ENCODE results near the gene ZNF43. TPM values are rescaled to one million over a fixed set of nuclear protein-coding genes. Genes with fewer than 3 reads are reported as not detected.

ZNF43 gene
- total RNA-seq, 2 donors from 2014 or later = 5.9 to 7.2 TPM

DNA sequence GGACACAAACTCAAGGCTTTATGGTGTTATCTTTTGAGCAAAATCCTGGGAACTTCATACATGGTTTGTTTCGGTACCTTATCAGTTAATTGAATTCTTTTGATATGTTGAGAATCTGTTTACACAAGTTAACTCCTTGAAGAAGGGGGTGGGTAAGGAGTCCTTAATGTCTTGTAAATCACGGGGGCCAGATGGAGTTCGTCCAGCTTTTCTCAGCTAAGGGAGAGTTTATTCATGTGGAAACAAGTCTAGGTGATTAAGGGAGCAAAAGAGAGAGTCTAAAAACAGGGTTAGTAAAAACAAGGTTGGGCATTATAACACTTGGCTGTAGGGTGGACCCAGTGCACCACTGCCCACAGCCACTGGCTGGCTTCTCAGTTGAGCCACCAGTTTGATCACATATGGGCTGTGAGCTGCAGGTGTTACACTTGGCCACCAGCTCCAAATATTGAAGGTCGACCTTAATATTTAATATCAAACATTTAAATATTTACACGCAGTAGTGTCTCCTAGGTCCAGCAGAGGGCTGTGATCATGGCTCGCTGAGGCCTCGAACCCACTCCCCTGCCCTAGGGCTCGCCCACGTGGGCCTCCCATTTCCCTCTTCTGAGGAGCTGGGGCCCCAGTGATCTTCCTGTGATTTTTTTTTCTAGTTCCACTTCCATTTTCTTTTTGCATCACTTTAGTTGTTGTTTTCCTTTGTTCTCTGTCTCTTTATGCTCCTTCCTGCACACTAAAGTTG lies 21.0 kb upstream of the ZNF43 start:
- Histone ChIP-seq H3K36me3 (no peaks in the 10 kb centered on the region), H3K9me3 (no peaks in the 10 kb centered on the region), H3K4me1 (peaks cover 0 to 5% of the 10 kb centered on the region in 2 donors), H3K4me3 (no peak overlapping the region), H3K27me3 (no peaks in the 10 kb centered on the region), H3K27ac (no peak overlapping the region)
- DNase-seq (ENCODE audit: low spot score) = no peak
- TF ChIP-seq, protein P1, sequence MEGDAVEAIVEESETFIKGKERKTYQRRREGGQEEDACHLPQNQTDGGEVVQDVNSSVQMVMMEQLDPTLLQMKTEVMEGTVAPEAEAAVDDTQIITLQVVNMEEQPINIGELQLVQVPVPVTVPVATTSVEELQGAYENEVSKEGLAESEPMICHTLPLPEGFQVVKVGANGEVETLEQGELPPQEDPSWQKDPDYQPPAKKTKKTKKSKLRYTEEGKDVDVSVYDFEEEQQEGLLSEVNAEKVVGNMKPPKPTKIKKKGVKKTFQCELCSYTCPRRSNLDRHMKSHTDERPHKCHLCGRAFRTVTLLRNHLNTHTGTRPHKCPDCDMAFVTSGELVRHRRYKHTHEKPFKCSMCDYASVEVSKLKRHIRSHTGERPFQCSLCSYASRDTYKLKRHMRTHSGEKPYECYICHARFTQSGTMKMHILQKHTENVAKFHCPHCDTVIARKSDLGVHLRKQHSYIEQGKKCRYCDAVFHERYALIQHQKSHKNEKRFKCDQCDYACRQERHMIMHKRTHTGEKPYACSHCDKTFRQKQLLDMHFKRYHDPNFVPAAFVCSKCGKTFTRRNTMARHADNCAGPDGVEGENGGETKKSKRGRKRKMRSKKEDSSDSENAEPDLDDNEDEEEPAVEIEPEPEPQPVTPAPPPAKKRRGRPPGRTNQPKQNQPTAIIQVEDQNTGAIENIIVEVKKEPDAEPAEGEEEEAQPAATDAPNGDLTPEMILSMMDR (IDR thresholded peaks at IDR 0.05) = no peak

GRCh38 chr19:21851596-21852345 lies 15.8 kb upstream of the ZNF43 start:
- Histone ChIP-seq H3K27ac (peak overlapping the region; percentile 78 to 88), H3K36me3 (no peaks in the 10 kb centered on the region), H3K9me3 (no peaks in the 10 kb centered on the region), H3K4me1 (peaks cover 0 to 14% of the 10 kb centered on the region in 2 donors), H3K4me3 (peak overlapping the region; percentile 60 to 75), H3K27me3 (no peaks in the 10 kb centered on the region)
- peak; percentile 98 for DNase-seq (ENCODE audit: low spot score)
- TF ChIP-seq, protein P1 (IDR thresholded peaks at IDR 0.05) = peak in 1 of 2 donors; percentile 40

GRCh38 chr19:21850656-21851255 lies 14.8 kb upstream of the ZNF43 start:
- no peak for DNase-seq (ENCODE audit: low spot score)
- no peaks in the 10 kb centered on the region for H3K27me3 ChIP-seq
- no peaks in the 10 kb centered on the region for H3K9me3 ChIP-seq
- H3K4me3 ChIP-seq = peak overlapping the region; percentile 60 to 75
- peaks cover 0 to 14% of the 10 kb centered on the region in 2 donors for H3K4me1 ChIP-seq
- H3K27ac ChIP-seq = peak overlapping the region in 1 of 2 donors; percentile 88
- H3K36me3 ChIP-seq = no peaks in the 10 kb centered on the region
- TF ChIP-seq, protein P1 (IDR thresholded peaks at IDR 0.05) = no peak

DNA sequence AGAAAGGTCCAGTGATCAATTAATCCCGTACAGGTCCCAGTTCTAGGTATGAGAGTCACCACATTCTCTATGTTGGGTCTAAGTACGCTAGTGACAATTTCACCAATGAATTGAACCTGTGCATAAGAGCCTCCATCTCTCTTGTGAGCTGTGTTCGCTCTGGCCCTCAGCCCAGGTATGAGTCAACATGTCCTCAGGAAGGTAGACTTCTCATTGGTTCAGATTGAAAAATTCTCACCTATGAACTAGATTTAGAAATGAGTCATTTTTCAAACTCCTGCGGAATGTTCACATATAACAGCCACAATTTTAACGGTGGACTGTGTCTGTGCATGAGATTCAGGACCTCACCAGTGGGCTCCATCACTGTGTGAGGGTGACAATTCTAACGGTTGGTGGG lies 12.7 kb upstream of the ZNF43 start:
- H3K4me3 ChIP-seq = no peak overlapping the region
- no peaks in the 10 kb centered on the region for H3K27me3 ChIP-seq
- TF ChIP-seq, protein P1 (IDR thresholded peaks at IDR 0.05) = no peak
- no peaks in the 10 kb centered on the region for H3K9me3 ChIP-seq
- no peak for DNase-seq (ENCODE audit: low spot score)
- H3K4me1 ChIP-seq = peaks cover 0 to 14% of the 10 kb centered on the region in 2 donors
- H3K36me3 ChIP-seq = no peaks in the 10 kb centered on the region
- no peak overlapping the region for H3K27ac ChIP-seq

DNA sequence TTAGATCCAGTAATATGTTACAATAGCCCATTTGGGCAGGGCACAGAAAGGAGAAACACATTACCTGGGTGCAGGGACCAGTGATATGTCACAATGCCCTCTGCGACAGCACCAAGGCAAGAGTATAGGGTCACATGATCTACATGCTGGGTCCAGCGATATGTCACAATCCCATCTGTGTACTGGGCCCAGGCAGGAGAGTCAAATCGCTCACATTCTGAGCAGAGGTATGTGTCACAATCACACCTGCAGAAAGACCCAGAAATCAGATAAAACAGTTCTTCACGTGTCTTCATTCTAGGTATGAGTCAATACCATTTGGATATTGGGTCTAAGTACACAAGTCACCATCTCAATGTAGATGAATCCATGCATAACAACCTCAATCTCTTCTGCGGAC lies 7.1 kb upstream of the ZNF43 start:
- H3K4me1 ChIP-seq = peaks cover 0 to 4% of the 10 kb centered on the region in 2 donors
- DNase-seq (ENCODE audit: low spot score) = no peak
- no peak overlapping the region for H3K4me3 ChIP-seq
- TF ChIP-seq, protein P1 (IDR thresholded peaks at IDR 0.05) = no peak
- H3K9me3 ChIP-seq = no peaks in the 10 kb centered on the region
- no peaks in the 10 kb centered on the region for H3K36me3 ChIP-seq
- no peak overlapping the region for H3K27ac ChIP-seq
- no peaks in the 10 kb centered on the region for H3K27me3 ChIP-seq
